ENCODE results near the gene RBKS. TPM values are rescaled to one million over a fixed set of nuclear protein-coding genes. Genes with fewer than 3 reads are reported as not detected.

Gene RBKS
- total RNA-seq, 2 experiments from 2014 or later, result 2.6 to 3.0 TPM

DNA sequence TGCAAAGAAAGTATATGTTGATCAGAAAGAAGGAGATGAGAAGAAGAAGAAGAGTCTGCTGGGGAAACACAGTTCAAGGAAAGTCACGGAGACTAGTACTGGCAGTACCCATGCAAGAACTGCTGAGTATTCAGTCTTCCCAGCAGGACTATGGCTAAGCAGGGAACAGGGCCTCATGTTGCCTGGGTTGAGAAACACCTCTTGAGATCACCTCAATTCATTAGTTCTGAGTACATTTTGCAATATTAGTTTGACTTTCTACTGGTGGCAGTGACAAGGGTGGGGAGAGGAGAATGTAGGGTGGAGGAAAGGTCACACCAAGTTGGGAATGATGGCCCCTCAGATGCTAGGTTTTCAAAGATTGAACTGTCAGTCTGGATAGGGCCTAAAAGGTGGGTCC, 68.1 kb downstream of the RBKS start:
- Mint-ChIP-seq H3K4me3 (no peak overlapping the region), H3K27ac (no peak overlapping the region), H3K9me3 (no peaks in the 10 kb centered on the region), H3K36me3 (ENCODE audit: low read depth) (peaks cover 10% of the 10 kb centered on the region), H3K27me3 (no peaks in the 10 kb centered on the region), H3K4me1 (ENCODE audit: low read depth) (no peaks in the 10 kb centered on the region)
- peaks cover 4 to 6% of the 10 kb centered on the region in 2 experiments for H3K9me3 ChIP-seq (ENCODE audit: control insufficient read depth in 1 of 2, insufficient read depth in 1 of 2, low read length in 2 of 2)
- H3K4me3 ChIP-seq (ENCODE audit: low read length), result no peak overlapping the region
- TF ChIP-seq, protein P1, sequence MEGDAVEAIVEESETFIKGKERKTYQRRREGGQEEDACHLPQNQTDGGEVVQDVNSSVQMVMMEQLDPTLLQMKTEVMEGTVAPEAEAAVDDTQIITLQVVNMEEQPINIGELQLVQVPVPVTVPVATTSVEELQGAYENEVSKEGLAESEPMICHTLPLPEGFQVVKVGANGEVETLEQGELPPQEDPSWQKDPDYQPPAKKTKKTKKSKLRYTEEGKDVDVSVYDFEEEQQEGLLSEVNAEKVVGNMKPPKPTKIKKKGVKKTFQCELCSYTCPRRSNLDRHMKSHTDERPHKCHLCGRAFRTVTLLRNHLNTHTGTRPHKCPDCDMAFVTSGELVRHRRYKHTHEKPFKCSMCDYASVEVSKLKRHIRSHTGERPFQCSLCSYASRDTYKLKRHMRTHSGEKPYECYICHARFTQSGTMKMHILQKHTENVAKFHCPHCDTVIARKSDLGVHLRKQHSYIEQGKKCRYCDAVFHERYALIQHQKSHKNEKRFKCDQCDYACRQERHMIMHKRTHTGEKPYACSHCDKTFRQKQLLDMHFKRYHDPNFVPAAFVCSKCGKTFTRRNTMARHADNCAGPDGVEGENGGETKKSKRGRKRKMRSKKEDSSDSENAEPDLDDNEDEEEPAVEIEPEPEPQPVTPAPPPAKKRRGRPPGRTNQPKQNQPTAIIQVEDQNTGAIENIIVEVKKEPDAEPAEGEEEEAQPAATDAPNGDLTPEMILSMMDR (IDR thresholded peaks at IDR 0.05), result no peak
- intact Hi-C loops (cut with DNase I, micrococcal nuclease), result no loop called here
- CTCF ChIA-PET, result no interaction called here
- no peak overlapping the region for H3K27ac ChIP-seq (ENCODE audit: low read depth in 1 of 2, low read length in 2 of 2)
- DNase-seq, result no peak
- H3K27me3 ChIP-seq (ENCODE audit: control insufficient read depth in 1 of 2, insufficient read depth in 2 of 2, low read length in 2 of 2), result no peaks in the 10 kb centered on the region
- no peak for ATAC-seq (ENCODE audit: poor library complexity)
- no peaks in the 10 kb centered on the region for H3K36me3 ChIP-seq (ENCODE audit: insufficient read depth, low read length)
- no peaks in the 10 kb centered on the region for H3K4me1 ChIP-seq (ENCODE audit: insufficient read depth, low read length)
- POLR2A ChIA-PET, result no interaction called here

DNA sequence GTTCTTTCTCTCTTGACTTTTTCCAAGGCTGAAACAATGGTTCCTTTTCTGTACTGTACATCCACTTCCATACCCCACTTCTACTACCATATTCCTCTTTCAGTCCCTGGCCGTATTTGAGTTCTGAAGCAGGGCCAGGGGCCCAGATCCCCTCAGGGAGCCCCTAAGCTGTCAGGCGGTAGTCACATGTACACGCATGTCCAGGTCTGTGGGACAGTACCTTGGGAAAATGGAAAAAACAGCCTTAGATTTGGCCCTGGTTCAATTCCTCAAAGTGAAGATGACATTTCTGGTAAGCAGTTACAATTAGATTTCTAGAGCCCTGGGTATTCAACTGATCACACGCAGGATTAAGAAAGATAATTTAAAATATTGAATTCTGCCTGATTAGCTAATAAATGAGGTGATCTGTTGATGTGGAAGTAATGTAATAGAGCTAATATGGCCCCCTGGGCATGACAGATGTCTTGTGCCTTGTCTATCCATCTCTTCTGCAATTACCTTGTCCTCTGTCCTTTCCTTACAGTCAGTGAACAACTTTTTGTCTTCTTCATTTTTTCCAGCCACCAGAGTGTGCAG, 74.2 kb downstream of the RBKS start:
- H3K36me3 Mint-ChIP-seq (ENCODE audit: low read depth), result no peaks in the 10 kb centered on the region
- H3K9me3 ChIP-seq (ENCODE audit: control insufficient read depth in 1 of 2, insufficient read depth in 1 of 2, low read length in 2 of 2), result no peaks in the 10 kb centered on the region
- DNase-seq (no peak), ATAC-seq (ENCODE audit: poor library complexity) (no peak)
- ChIA-PET POLR2A (no interaction called here), CTCF (no interaction called here)
- TF ChIP-seq, protein P1 (IDR thresholded peaks at IDR 0.05), result no peak
- H3K36me3 ChIP-seq (ENCODE audit: insufficient read depth, low read length), result no peaks in the 10 kb centered on the region
- no peaks in the 10 kb centered on the region for H3K4me1 Mint-ChIP-seq (ENCODE audit: low read depth)
- H3K9me3 Mint-ChIP-seq, result no peaks in the 10 kb centered on the region
- intact Hi-C loops (cut with DNase I, micrococcal nuclease), result no loop called here
- H3K4me1 ChIP-seq (ENCODE audit: insufficient read depth, low read length), result no peaks in the 10 kb centered on the region
- H3K27me3 Mint-ChIP-seq, result no peaks in the 10 kb centered on the region
- H3K4me3 Mint-ChIP-seq, result no peak overlapping the region
- no peaks in the 10 kb centered on the region for H3K27me3 ChIP-seq (ENCODE audit: control insufficient read depth in 1 of 2, insufficient read depth in 2 of 2, low read length in 2 of 2)
- no peak overlapping the region for H3K27ac ChIP-seq (ENCODE audit: low read depth in 1 of 2, low read length in 2 of 2)
- H3K27ac Mint-ChIP-seq, result no peak overlapping the region
- H3K4me3 ChIP-seq (ENCODE audit: low read length), result no peak overlapping the region

DNA sequence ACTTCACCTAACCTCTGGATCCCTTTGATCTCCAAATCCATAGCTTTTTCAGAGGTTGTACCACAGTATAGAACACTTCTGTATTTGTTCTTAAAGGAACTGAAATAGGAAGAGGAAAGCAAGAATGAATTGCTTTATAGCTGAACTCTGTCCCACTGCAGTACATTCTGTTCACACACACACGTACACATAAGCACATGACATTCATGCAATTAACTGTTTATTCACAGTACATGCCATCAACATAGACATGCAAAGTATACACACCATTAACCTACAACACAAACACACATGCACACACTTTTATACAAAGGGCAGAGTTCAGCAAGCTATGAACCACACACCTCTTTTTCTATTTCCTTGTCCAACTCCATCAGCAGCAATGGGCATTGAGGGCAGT, 75.4 kb downstream of the RBKS start:
- H3K36me3 Mint-ChIP-seq (ENCODE audit: low read depth), result no peaks in the 10 kb centered on the region
- no peaks in the 10 kb centered on the region for H3K27me3 ChIP-seq (ENCODE audit: control insufficient read depth in 1 of 2, insufficient read depth in 2 of 2, low read length in 2 of 2)
- H3K9me3 Mint-ChIP-seq, result no peaks in the 10 kb centered on the region
- ATAC-seq (ENCODE audit: poor library complexity) (no peak), DNase-seq (no peak)
- ChIA-PET CTCF (interaction anchor here (1.0 kb wide), 1 partner anchor 44 kb away, joined by 3 read pairs; no protein-coding TSS in a partner anchor), POLR2A (no interaction called here)
- H3K4me3 Mint-ChIP-seq, result no peak overlapping the region
- TF ChIP-seq, protein P1 (IDR thresholded peaks at IDR 0.05), result no peak
- H3K4me3 ChIP-seq (ENCODE audit: low read length), result no peak overlapping the region
- H3K9me3 ChIP-seq (ENCODE audit: control insufficient read depth in 1 of 2, insufficient read depth in 1 of 2, low read length in 2 of 2), result no peaks in the 10 kb centered on the region
- intact Hi-C loops (cut with DNase I, micrococcal nuclease), result no loop called here
- no peaks in the 10 kb centered on the region for H3K4me1 Mint-ChIP-seq (ENCODE audit: low read depth)
- no peaks in the 10 kb centered on the region for H3K4me1 ChIP-seq (ENCODE audit: insufficient read depth, low read length)
- no peak overlapping the region for H3K27ac ChIP-seq (ENCODE audit: low read depth in 1 of 2, low read length in 2 of 2)
- no peaks in the 10 kb centered on the region for H3K36me3 ChIP-seq (ENCODE audit: insufficient read depth, low read length)
- H3K27ac Mint-ChIP-seq, result no peak overlapping the region
- no peaks in the 10 kb centered on the region for H3K27me3 Mint-ChIP-seq

Measured in CD4-positive, alpha-beta T cell (primary cell).